ENCODE measurements around the gene CDC25B. TPM values are rescaled to one million over a fixed set of nuclear protein-coding genes. Genes with fewer than 3 reads are reported as not detected.

Gene CDC25B
- total RNA-seq, 1 donor from 2014 or later, result 26.5 TPM

- H3K27ac ChIP-seq, result peak overlapping the region; percentile 24
These were observed 38.8 kb upstream of the CDC25B start for GRCh38 chr20:3757268-3757667.

GRCh38 chr20:3758566-3758965, 37.5 kb upstream of the CDC25B start:
- Histone ChIP-seq H3K27ac (no peak overlapping the region), H3K9me3 (no peaks in the 10 kb centered on the region), H3K4me3 (no peak overlapping the region), H3K27me3 (no peaks in the 10 kb centered on the region), H3K36me3 (no peaks in the 10 kb centered on the region), H3K4me1 (no peaks in the 10 kb centered on the region)
- intact Hi-C loops (cut with DNase I), result no loop called here
- TF ChIP-seq POLR2A (IDR thresholded peaks at IDR 0.05), result no peak
- no peak for TF ChIP-seq POLR2AphosphoS5 (IDR thresholded peaks at IDR 0.05; ENCODE audit: insufficient read depth in 1 of 2, low read depth in 1 of 2)
- TF ChIP-seq CTCF (IDR thresholded peaks at IDR 0.05), result no peak
- no peak for DNase-seq (ENCODE audit: extremely low spot score in 2 of 2)

More at GRCh38 chr20:3757268-3757667, 38.8 kb upstream of the CDC25B start:
- Histone ChIP-seq H3K4me3 (no peak overlapping the region), H3K4me1 (no peaks in the 10 kb centered on the region), H3K27me3 (no peaks in the 10 kb centered on the region), H3K9me3 (no peaks in the 10 kb centered on the region), H3K36me3 (no peaks in the 10 kb centered on the region)
- TF ChIP-seq POLR2A (IDR thresholded peaks at IDR 0.05) (no peak), POLR2AphosphoS5 (IDR thresholded peaks at IDR 0.05; ENCODE audit: insufficient read depth in 1 of 2, low read depth in 1 of 2) (no peak), CTCF (IDR thresholded peaks at IDR 0.05) (no peak)
- DNase-seq (ENCODE audit: extremely low spot score in 2 of 2), result no peak
- intact Hi-C loops (cut with DNase I), result no loop called here

- Histone ChIP-seq H3K9me3 (no peaks in the 10 kb centered on the region), H3K4me3 (no peak overlapping the region), H3K4me1 (peaks cover 7% of the 10 kb centered on the region), H3K27me3 (no peaks in the 10 kb centered on the region), H3K27ac (no peak overlapping the region), H3K36me3 (no peaks in the 10 kb centered on the region)
- DNase-seq (ENCODE audit: extremely low spot score in 2 of 2), result no peak
- intact Hi-C loops (cut with DNase I), result no loop called here
- TF ChIP-seq CTCF (IDR thresholded peaks at IDR 0.05) (no peak), POLR2A (IDR thresholded peaks at IDR 0.05) (no peak), POLR2AphosphoS5 (IDR thresholded peaks at IDR 0.05; ENCODE audit: insufficient read depth in 1 of 2, low read depth in 1 of 2) (no peak)
These were observed 36.7 kb upstream of the CDC25B start for GRCh38 chr20:3759316-3759823.

GRCh38 chr20:3759884-3760283, 36.2 kb upstream of the CDC25B start:
- H3K36me3 ChIP-seq, result no peaks in the 10 kb centered on the region
- no peaks in the 10 kb centered on the region for H3K9me3 ChIP-seq
- intact Hi-C loops (cut with DNase I), result no loop called here
- H3K27me3 ChIP-seq, result no peaks in the 10 kb centered on the region
- H3K4me1 ChIP-seq, result peaks cover 12% of the 10 kb centered on the region
- DNase-seq (ENCODE audit: extremely low spot score in 2 of 2), result no peak
- no peak overlapping the region for H3K4me3 ChIP-seq
- no peak overlapping the region for H3K27ac ChIP-seq
- no peak for TF ChIP-seq POLR2A (IDR thresholded peaks at IDR 0.05)
- no peak for TF ChIP-seq POLR2AphosphoS5 (IDR thresholded peaks at IDR 0.05; ENCODE audit: insufficient read depth in 1 of 2, low read depth in 1 of 2)
- TF ChIP-seq CTCF (IDR thresholded peaks at IDR 0.05), result no peak

- no peak overlapping the region for H3K4me3 ChIP-seq
- no peaks in the 10 kb centered on the region for H3K36me3 ChIP-seq
- peaks cover 18% of the 10 kb centered on the region for H3K4me1 ChIP-seq
- no peak overlapping the region for H3K27ac ChIP-seq
- DNase-seq (ENCODE audit: extremely low spot score in 2 of 2), result no peak
- no peaks in the 10 kb centered on the region for H3K9me3 ChIP-seq
- H3K27me3 ChIP-seq, result no peaks in the 10 kb centered on the region
- intact Hi-C loops (cut with DNase I), result no loop called here
- no peak for TF ChIP-seq POLR2AphosphoS5 (IDR thresholded peaks at IDR 0.05; ENCODE audit: insufficient read depth in 1 of 2, low read depth in 1 of 2)
- no peak for TF ChIP-seq POLR2A (IDR thresholded peaks at IDR 0.05)
- TF ChIP-seq CTCF (IDR thresholded peaks at IDR 0.05), result no peak
These were observed 35.3 kb upstream of the CDC25B start for GRCh38 chr20:3760655-3761348.

All from vagina (tissue), 2 donors.